ENCODE measurements around the gene ARID5B. TPM values are rescaled to one million over a fixed set of nuclear protein-coding genes. Genes with fewer than 3 reads are reported as not detected.

ARID5B gene
- total RNA-seq, 1 experiment from 2014 or later: 0.04 TPM

DNA sequence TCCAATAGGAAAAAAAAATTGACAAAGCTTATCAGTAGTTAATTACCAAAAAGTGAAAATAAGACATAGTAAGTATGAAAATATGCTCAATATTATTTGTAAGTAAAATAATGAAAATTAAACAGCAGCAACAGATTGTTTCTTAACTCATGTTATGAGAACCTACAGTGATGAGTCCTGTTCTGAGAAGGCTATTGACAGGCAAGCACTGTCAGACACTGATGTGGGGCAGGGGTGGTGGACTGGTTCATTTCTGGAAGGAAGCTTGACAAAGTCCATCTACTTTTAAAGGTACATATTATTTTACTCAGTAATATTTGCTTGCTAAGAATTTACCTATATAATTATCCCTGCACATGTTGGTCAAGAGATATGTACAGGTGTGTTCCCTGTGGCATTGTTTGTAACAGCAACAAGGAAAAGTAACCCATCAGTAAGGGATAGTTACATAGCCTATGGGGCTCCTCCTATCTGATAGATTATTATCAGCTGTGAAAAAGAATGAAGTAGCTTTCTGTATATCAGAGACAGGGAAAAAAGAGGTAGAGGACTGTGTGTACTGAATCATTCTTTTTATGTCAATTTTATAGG is 205.5 kb downstream of the ARID5B start:
- no peak overlapping the region for H3K27ac Mint-ChIP-seq
- no peak overlapping the region for H3K4me3 Mint-ChIP-seq
- Histone ChIP-seq H3K9ac (ENCODE audit: extremely low read depth, insufficient read length, low read length) (no peak overlapping the region), H3K14ac (ENCODE audit: insufficient read depth, low read length) (no peak overlapping the region), H3K27ac (ENCODE audit: insufficient read length, low read depth, low read length) (no peak overlapping the region), H3K4ac (ENCODE audit: low read depth, low read length) (no peak overlapping the region), H3K23me2 (ENCODE audit: insufficient read length, low read depth, low read length, poor library complexity, severe bottlenecking) (no peaks in the 10 kb centered on the region), H4K91ac (ENCODE audit: insufficient read length, low read depth, low read length) (no peak overlapping the region), H3K4me2 (ENCODE audit: insufficient read depth, insufficient read length, low read length) (no peak overlapping the region), H4K8ac (replicated peaks; ENCODE audit: insufficient read length, low read depth, low read length) (no peak overlapping the region), H3K9me3 (ENCODE audit: control insufficient read depth, low read depth, low read length) (no peaks in the 10 kb centered on the region), H2BK12ac (ENCODE audit: insufficient read length, low read depth, low read length) (no peak overlapping the region), H3K79me2 (ENCODE audit: insufficient read depth, low read length) (no peaks in the 10 kb centered on the region), H3K23ac (ENCODE audit: insufficient read length, low read depth, low read length) (no peak overlapping the region), H2AFZ (ENCODE audit: low read length) (no peak overlapping the region), H2BK20ac (ENCODE audit: low read depth, low read length, poor library complexity, severe bottlenecking) (no peak overlapping the region), H3K18ac (ENCODE audit: insufficient read length, low read depth, low read length) (no peak overlapping the region), H2AK5ac (ENCODE audit: insufficient read length, low read length) (no peak overlapping the region), H3K4me1 (ENCODE audit: insufficient read depth, low read length) (no peaks in the 10 kb centered on the region), H3K27me3 (ENCODE audit: insufficient read depth, low read length) (no peaks in the 10 kb centered on the region), H4K20me1 (ENCODE audit: control insufficient read depth, insufficient read depth, insufficient read length) (no peaks in the 10 kb centered on the region), H3K56ac (ENCODE audit: insufficient read length, low read depth, low read length) (no peak overlapping the region), H3T11ph (ENCODE audit: low read length) (no peak overlapping the region), H2BK5ac (ENCODE audit: insufficient read length, low read length) (no peak overlapping the region), H2BK15ac (ENCODE audit: low read depth, low read length) (no peak overlapping the region), H3K79me1 (ENCODE audit: insufficient read depth, low read depth, low read length, poor library complexity, severe bottlenecking) (no peaks in the 10 kb centered on the region), H2BK120ac (ENCODE audit: low read depth, low read length, poor library complexity, severe bottlenecking) (no peak overlapping the region), H4K5ac (ENCODE audit: insufficient read length, low read depth, low read length) (no peak overlapping the region)
- H3K27me3 Mint-ChIP-seq (ENCODE audit: low read depth): no peaks in the 10 kb centered on the region
- peaks cover 0 to 3% of the 10 kb centered on the region in 2 experiments; a peak in 1 of 4 replicates for H3K4me1 Mint-ChIP-seq
- no peaks in the 10 kb centered on the region for H3K9me3 Mint-ChIP-seq
- TF ChIP-seq, protein P1, sequence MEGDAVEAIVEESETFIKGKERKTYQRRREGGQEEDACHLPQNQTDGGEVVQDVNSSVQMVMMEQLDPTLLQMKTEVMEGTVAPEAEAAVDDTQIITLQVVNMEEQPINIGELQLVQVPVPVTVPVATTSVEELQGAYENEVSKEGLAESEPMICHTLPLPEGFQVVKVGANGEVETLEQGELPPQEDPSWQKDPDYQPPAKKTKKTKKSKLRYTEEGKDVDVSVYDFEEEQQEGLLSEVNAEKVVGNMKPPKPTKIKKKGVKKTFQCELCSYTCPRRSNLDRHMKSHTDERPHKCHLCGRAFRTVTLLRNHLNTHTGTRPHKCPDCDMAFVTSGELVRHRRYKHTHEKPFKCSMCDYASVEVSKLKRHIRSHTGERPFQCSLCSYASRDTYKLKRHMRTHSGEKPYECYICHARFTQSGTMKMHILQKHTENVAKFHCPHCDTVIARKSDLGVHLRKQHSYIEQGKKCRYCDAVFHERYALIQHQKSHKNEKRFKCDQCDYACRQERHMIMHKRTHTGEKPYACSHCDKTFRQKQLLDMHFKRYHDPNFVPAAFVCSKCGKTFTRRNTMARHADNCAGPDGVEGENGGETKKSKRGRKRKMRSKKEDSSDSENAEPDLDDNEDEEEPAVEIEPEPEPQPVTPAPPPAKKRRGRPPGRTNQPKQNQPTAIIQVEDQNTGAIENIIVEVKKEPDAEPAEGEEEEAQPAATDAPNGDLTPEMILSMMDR (conservative IDR thresholded peaks at IDR 0.05): no peak
- no peaks in the 10 kb centered on the region for H3K36me3 Mint-ChIP-seq (ENCODE audit: insufficient read depth in 1 of 3, low read depth in 3 of 3)
- DNase-seq: no peak
